Astrocyte of the cerebellum (primary cell): ENCODE data around the gene GPR35.

Experiments
- DNase-seq: peaks from one replicate; pipeline ENCODE4 v3.0.0-alpha.2; 2011; ENCODE audit warnings: low read depth
- H3K4me3 ChIP-seq: 2 replicates; pipeline ENCODE4 v1.5.1; 2011; ENCODE audit warnings: mild to moderate bottlenecking, low read depth, low read length, moderate library complexity
- in situ Hi-C: cut with HindIII; loops from 2 replicates; pipeline ENCODE4 v1.10.0; 2017; ENCODE audit warnings: low sequenced_read_pairs
- TF ChIP-seq, protein P1 (sequence below): IDR thresholded peaks from 2 replicates; pipeline ENCODE4 v1.5.1; 2012; ENCODE audit warnings: low read length, low read depth, moderate library complexity, mild to moderate bottlenecking; ENCODE audit errors: missing control alignments

Gene GPR35

DNA sequence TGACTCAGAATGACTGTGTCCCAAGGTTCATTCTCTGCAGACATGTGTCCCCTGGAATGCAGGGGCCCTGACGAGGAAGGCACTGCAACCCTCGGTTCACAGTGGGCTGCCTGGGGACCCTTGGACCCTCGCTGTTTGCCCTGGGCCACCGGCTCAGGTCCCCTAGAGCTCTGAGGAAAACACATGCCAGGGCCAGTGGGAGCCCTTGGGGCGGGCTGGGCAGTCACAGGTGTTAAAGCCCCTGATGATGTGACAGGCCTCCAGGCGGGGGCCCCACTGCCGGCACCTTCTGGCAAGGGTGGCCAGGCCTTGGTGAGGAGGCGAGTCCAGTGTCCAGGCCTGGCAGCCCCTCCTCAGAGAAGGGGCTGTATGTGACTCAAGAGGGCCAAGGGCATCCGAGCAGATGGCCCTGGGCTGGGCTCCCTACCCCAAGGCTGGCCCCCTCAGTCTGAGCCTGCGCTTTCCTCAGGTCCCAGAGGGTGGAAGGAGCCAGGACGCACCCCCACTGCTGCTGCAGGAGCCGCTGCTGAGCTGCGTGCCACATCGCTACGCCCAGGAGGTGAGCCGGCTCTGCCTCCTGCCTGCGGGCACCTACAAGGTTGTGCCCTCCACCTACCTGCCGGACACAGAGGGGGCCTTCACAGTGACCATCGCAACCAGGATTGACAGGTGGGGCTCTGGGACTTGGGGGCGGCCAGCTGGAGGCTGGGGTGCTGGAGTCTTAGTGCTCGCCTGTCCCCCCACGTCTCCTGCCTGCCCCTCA lies 27.7 kb upstream of the GPR35 start:
- no peak for DNase-seq
- no peak overlapping the region for H3K4me3 ChIP-seq
- TF ChIP-seq, protein P1, sequence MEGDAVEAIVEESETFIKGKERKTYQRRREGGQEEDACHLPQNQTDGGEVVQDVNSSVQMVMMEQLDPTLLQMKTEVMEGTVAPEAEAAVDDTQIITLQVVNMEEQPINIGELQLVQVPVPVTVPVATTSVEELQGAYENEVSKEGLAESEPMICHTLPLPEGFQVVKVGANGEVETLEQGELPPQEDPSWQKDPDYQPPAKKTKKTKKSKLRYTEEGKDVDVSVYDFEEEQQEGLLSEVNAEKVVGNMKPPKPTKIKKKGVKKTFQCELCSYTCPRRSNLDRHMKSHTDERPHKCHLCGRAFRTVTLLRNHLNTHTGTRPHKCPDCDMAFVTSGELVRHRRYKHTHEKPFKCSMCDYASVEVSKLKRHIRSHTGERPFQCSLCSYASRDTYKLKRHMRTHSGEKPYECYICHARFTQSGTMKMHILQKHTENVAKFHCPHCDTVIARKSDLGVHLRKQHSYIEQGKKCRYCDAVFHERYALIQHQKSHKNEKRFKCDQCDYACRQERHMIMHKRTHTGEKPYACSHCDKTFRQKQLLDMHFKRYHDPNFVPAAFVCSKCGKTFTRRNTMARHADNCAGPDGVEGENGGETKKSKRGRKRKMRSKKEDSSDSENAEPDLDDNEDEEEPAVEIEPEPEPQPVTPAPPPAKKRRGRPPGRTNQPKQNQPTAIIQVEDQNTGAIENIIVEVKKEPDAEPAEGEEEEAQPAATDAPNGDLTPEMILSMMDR = no peak
- in situ Hi-C loops = no loop called here

DNA sequence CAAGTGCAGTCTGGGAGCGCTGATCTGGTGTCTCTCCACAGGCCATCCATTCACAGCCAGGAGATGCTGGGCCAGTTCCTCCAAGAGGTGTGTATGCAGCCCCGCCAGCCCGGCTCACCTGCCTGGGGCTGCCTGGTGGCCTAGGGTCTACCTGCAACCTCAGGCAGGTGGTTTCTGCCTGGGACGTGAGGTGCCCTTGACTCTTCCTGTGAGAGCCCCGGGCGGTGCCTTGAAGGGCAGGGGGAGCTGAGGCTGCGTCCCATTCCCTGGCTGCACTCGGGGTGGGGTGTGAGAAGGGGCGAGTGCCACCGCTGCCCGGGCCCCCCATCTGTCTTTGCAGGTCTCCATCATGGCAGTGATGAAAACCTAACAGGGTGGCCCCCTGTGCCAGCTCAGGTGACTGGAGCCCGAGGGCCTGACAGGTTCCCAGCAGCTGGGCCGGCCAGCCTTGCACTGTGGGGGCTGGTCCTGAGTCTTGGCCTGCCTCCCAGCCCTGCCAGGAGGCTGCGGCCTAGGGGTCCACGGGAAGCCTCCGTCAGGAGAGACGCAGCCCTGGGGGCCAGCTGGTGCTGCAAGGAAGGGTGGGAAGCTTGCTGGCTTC lies 26.9 kb upstream of the GPR35 start:
- in situ Hi-C loops = no loop called here
- DNase-seq = no peak
- TF ChIP-seq, protein P1 = no peak

DNA sequence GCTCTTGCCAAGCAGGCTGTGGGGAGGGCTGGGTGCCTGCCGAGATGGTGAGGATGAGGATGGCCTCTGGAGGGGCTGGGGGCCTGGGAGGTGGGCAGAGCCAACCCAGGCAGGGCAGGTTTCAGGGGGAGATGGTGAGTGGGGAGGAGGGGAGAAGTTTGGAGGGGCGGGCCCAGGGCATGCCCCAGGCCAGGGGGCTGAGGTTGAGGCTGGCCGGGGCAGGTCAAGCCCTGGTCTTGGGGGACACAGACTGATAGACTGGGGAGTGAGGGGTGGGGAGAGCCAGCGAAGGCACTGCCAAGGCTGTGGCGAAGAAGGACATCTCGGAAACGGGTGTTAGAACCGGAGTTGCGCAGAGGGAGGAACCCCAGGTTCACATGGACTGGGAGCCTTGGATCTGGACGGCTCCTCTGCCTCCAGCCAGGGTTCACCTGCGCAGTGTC lies 26.1 kb upstream of the GPR35 start:
- no peak for DNase-seq
- in situ Hi-C loops = no loop called here
- no peak overlapping the region for H3K4me3 ChIP-seq
- TF ChIP-seq, protein P1 = no peak

More for the DNA sequence above, 26.9 kb upstream of the GPR35 start:
- H3K4me3 ChIP-seq = no peak overlapping the region

DNA sequence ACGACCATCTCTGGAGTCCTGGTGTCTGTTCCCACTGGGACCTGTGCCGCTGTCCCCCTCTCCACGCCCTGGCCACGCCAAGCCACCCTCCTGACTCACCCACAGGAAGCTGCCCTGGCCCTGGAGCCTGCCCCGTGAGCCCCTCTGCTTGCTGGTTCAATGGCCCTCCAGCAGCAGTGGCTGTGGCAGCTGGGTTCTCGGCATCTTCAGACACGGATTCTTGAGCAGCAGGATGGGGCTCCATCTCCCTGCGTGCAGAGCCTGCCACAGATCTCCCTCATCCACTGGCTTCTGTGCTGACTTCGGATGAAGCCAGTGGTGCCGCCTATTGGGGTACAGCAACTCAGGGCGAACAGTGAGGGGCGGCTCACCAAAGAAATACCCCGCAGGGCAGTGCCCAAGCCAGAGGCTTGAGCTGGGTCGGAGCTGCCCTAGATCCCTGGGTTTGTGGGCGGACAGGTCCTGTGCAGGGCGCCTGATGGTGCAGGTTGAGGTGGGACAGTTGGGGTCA lies 24.8 kb upstream of the GPR35 start:
- TF ChIP-seq, protein P1 = no peak
- in situ Hi-C loops = no loop called here

DNA sequence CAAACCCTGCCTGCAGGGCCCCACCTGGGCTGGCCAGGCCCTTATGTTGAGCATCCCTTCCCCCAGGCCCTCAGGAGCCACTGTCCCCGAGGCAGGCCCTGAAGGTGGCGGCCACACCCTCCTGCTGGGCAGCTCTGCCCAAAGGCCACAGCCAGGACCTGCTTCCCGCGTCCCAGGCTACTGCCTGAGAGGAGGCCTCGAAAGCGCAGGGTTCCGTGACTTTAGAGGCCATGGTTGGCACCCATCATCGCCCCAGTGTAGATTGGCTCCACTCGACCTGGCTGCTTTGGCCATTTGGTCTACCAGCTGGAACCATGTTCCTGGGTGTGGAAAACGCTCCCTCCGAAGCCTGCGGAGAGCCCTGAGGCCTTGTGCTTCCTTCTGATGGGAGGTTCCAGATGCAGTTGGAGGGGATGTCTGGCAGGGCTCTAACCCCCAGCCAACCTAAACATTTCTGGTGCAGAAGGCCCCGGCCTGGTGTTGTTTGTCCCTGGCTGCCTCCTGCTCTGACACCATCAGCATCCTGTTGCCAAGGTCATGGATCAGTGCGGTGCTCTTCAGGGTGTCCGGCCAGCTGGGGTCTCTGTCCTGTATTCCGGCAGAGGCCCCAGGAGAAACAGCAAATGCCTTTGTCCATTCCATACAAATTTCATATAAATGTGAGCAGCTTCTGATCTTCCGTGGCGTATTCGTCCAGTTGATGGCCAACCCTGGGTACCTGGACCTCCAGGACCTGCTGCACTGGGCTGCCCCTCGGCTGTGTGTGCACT lies 24.0 kb upstream of the GPR35 start:
- TF ChIP-seq, protein P1 = no peak
- DNase-seq = no peak
- H3K4me3 ChIP-seq = no peak overlapping the region
- in situ Hi-C loops = no loop called here

More for the DNA sequence above, 24.8 kb upstream of the GPR35 start:
- no peak overlapping the region for H3K4me3 ChIP-seq
- DNase-seq = no peak

DNA sequence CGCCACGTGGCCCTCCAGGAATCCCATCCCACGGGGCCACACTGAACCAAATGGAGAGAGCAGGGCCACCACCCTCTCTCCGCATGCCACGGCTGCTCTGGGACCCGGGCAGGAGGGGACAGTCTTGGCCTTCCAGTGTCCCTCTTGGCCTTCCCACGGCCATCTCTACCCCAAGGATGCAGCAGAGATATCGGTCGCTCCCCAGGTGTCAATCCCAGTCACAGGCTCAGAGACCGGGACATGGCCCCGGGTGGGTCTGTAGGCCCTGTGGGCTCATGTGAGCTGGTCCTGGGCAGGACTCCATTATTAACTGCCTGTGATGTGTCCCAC lies 23.5 kb upstream of the GPR35 start:
- DNase-seq = no peak
- in situ Hi-C loops = no loop called here
- TF ChIP-seq, protein P1 = no peak
- H3K4me3 ChIP-seq = no peak overlapping the region
